HFFc6 (cell line): Measurements from ENCODE around the gene DNAH9. TPM values are rescaled to one million over a fixed set of nuclear protein-coding genes. Genes with fewer than 3 reads are reported as not detected.

Experiments used
- DNase-seq: peaks from one replicate; pipeline ENCODE4 v3.0.0-alpha.2; 2018
- H3K27ac Mint-ChIP-seq: 2 replicates; pipeline ENCODE4 v1.8.0; 2020; ENCODE audit warnings: mild to moderate bottlenecking, mixed read lengths
- H3K27me3 Mint-ChIP-seq: 2 replicates; pipeline ENCODE4 v1.8.0; 2021; ENCODE audit warnings: mild to moderate bottlenecking, moderate library complexity, mixed read lengths; ENCODE audit not compliant: insufficient read depth
- H3K36me3 Mint-ChIP-seq: 2 replicates; pipeline ENCODE4 v1.8.0; 2021; ENCODE audit warnings: low read depth, mixed read lengths
- H3K4me1 Mint-ChIP-seq: 2 replicates; pipeline ENCODE4 v1.8.0; 2020; ENCODE audit warnings: low read depth, mixed read lengths
- H3K4me3 Mint-ChIP-seq: 2 replicates; pipeline ENCODE4 v1.8.0; 2020; ENCODE audit warnings: mild to moderate bottlenecking, moderate library complexity, mixed read lengths
- H3K9me3 Mint-ChIP-seq: 2 replicates; pipeline ENCODE4 v1.8.0; 2020; ENCODE audit warnings: mild to moderate bottlenecking, mixed read lengths
- total RNA-seq, 6 experiments: library from RNA; stranded (reverse); fragmentation: NEBNext Ultra II Directional; extraction: Animal tissue kit (Norgen Biotek cat#: 25700); gene quantifications; 2 replicates in 1 of 6; 3 replicates in 5 of 6; pipeline ENCODE4 v1.2.3, GENCODE V29; 2021
- TF ChIP-seq, protein P1 (sequence below): fragments of 200-600 bp; sonication (generic); IDR thresholded peaks from 2 replicates; pipeline ENCODE4 v1.5.0; 2021; ENCODE audit warnings: antibody characterized with exemption, mild to moderate bottlenecking

Gene DNAH9
- total RNA-seq, 6 experiments from 2014 or later = not detected

DNA sequence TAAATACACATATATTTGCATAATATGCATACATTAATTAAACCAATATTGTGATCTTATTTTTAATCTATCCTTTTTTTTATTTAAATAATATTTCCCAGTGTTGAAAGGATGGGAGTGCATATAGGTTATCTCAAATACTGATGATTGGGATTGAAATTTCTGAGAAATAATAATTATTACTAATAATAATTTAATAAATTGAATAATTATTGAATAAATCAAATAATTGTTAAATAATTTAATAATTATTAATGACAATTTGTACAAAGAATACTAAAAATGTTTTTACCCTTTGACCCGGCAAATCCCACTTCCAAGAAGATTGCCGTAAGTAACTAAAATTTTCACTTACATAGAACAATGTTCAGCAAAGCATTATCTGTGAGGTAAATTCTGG, 250.1 kb downstream of the DNAH9 start:
- H3K9me3 Mint-ChIP-seq = peaks cover 38% of the 10 kb centered on the region
- no peaks in the 10 kb centered on the region; the same call in 1 of the 2 replicates for H3K27me3 Mint-ChIP-seq
- no peak for DNase-seq
- H3K4me1 Mint-ChIP-seq = no peaks in the 10 kb centered on the region
- no peak overlapping the region for H3K27ac Mint-ChIP-seq
- TF ChIP-seq, protein P1, sequence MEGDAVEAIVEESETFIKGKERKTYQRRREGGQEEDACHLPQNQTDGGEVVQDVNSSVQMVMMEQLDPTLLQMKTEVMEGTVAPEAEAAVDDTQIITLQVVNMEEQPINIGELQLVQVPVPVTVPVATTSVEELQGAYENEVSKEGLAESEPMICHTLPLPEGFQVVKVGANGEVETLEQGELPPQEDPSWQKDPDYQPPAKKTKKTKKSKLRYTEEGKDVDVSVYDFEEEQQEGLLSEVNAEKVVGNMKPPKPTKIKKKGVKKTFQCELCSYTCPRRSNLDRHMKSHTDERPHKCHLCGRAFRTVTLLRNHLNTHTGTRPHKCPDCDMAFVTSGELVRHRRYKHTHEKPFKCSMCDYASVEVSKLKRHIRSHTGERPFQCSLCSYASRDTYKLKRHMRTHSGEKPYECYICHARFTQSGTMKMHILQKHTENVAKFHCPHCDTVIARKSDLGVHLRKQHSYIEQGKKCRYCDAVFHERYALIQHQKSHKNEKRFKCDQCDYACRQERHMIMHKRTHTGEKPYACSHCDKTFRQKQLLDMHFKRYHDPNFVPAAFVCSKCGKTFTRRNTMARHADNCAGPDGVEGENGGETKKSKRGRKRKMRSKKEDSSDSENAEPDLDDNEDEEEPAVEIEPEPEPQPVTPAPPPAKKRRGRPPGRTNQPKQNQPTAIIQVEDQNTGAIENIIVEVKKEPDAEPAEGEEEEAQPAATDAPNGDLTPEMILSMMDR = no peak
- peaks cover 4% of the 10 kb centered on the region; the same call in 1 of the 2 replicates for H3K36me3 Mint-ChIP-seq
- H3K4me3 Mint-ChIP-seq = no peak overlapping the region

DNA sequence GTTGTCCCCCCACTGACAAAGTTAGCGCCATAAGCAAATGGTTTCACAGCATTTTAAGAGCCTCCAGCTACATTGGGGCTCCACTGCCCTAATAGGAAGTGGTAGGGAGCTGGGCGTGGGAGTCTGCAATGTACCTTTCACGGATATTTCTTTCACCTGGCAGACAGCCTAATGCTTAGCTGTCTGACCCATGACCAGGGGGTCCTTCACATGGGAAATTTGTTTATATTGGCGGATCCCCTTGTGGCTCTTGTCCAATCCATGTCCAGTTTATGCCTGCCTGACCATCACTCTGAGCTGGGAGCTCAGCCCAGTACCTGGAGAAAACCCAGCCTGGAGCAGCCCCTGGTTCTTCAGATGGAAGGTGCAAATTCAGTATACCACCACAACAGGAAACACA, 254.0 kb downstream of the DNAH9 start:
- H3K4me3 Mint-ChIP-seq = no peak overlapping the region
- DNase-seq = no peak
- H3K27me3 Mint-ChIP-seq = no peaks in the 10 kb centered on the region; the same call in 1 of the 2 replicates
- peaks cover 50% of the 10 kb centered on the region for H3K9me3 Mint-ChIP-seq
- no peak overlapping the region for H3K27ac Mint-ChIP-seq
- peaks cover 4% of the 10 kb centered on the region; the same call in 1 of the 2 replicates for H3K36me3 Mint-ChIP-seq
- H3K4me1 Mint-ChIP-seq = no peaks in the 10 kb centered on the region
- TF ChIP-seq, protein P1 = no peak

DNA sequence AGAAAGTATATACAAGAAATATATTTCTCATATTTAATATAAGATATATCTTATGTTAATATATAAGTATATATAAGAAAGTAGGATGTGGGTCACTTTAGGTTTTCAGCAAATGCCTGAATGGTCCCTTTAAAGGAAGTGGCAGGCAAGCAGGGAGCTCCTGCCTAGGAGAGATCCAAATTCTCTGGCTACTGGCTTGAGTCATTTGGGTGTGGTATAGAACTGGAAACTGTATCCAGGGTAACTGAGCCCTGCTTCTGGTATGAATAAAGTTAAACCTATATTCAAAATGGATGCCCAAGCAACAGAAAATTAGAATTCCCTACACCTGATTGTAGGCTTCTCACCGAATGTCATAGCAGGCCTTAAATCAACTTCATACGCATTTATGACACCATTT, 254.6 kb downstream of the DNAH9 start:
- no peak for DNase-seq
- Mint-ChIP-seq H3K9me3 (peaks cover 50% of the 10 kb centered on the region), H3K27ac (no peak overlapping the region), H3K27me3 (no peaks in the 10 kb centered on the region; the same call in 1 of the 2 replicates), H3K4me1 (no peaks in the 10 kb centered on the region), H3K36me3 (peaks cover 4% of the 10 kb centered on the region; the same call in 1 of the 2 replicates), H3K4me3 (no peak overlapping the region)
- TF ChIP-seq, protein P1 = no peak

DNA sequence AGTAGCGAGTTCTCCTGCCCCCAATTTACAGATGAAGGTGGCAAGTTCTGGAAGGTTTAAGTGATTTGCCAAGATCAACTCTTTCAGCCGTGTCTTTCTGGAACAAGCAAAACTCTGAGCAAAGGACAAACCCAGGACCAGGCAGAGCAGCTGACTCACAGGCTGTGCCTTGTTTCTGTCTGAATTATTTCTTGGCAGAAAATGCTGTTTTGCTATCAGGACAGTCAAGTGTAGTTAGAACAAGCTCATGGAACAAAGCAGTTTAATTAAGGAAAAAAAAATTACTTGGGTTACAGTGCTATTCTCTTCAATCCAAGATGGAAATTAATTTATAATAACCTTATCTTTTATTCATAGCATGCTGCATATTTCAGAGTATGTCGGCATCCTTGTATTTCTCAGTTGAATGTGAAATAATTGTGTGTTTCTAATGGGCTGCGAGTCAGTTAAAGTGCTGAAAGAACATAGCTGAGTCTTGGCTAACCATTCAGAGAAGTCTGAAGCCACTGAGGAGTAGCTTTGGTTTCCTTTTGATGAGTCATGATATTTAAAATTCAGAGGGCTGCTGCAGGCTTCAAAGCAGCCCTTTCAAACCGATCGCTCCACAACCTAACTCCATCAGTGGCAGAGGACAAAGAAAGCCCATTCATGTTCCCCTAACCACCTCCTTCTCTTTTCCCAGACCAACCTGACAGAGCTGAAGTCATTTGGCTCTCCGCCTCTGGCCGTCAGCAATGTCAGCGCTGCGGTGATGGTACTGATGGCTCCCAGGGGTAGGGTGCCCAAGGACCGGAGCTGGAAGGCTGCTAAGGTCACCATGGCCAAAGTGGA, 255.3 kb downstream of the DNAH9 start:
- H3K36me3 Mint-ChIP-seq = peaks cover 4% of the 10 kb centered on the region; the same call in 1 of the 2 replicates
- no peak overlapping the region for H3K27ac Mint-ChIP-seq

DNA sequence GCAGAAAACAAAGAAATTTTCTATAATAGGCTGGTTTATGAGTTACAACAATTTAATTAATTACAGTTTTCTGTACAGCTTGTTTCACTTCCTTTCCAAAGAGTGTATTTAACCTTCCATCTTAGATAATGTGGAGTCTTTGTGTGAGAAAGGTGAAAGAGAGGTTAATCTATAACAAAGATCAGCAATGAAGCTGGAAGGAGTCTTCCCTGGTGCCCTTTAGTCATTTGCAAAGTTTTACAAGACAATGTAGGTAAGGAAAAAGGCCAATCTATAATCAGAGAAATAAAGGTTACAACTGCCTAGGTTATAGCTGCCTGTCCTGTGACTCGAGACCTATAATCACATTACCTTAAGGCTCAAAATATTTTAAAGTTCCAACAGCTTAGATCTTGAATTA, 257.0 kb downstream of the DNAH9 start:
- Mint-ChIP-seq H3K36me3 (no peaks in the 10 kb centered on the region), H3K27me3 (no peaks in the 10 kb centered on the region; the same call in 1 of the 2 replicates), H3K4me1 (no peaks in the 10 kb centered on the region), H3K9me3 (peaks cover 43% of the 10 kb centered on the region), H3K4me3 (no peak overlapping the region), H3K27ac (no peak overlapping the region)
- TF ChIP-seq, protein P1 = no peak
- no peak for DNase-seq

More for the DNA sequence above, 255.3 kb downstream of the DNAH9 start:
- peaks cover 48% of the 10 kb centered on the region for H3K9me3 Mint-ChIP-seq
- DNase-seq = no peak
- H3K27me3 Mint-ChIP-seq = no peaks in the 10 kb centered on the region; the same call in 1 of the 2 replicates
- H3K4me3 Mint-ChIP-seq = no peak overlapping the region
- TF ChIP-seq, protein P1 = no peak
- H3K4me1 Mint-ChIP-seq = no peaks in the 10 kb centered on the region
